C4-2B (cell line): ENCODE results near the gene SUPT4H1.
"Not testable (repeated sequence)": the region's sequence is repeated elsewhere in the genome, so short reads cannot be mapped to it uniquely, and the experiment has no call there.

ENCODE experiments used
- ZFX ChIP-seq: fragments of 450-650 bp; IDR thresholded peaks from 2 replicates; pipeline ENCODE4 v1.6.1; 2017
- TF ChIP-seq, protein P1 (sequence below): fragments of 450-650 bp; conservative IDR thresholded peaks from 2 replicates; pipeline ENCODE4 v1.5.1; 2017; ENCODE audit warnings: mild to moderate bottlenecking

GRCh38 chr17:58397421-58397820, 45.4 kb upstream of the SUPT4H1 start:
- TF ChIP-seq, protein P1, sequence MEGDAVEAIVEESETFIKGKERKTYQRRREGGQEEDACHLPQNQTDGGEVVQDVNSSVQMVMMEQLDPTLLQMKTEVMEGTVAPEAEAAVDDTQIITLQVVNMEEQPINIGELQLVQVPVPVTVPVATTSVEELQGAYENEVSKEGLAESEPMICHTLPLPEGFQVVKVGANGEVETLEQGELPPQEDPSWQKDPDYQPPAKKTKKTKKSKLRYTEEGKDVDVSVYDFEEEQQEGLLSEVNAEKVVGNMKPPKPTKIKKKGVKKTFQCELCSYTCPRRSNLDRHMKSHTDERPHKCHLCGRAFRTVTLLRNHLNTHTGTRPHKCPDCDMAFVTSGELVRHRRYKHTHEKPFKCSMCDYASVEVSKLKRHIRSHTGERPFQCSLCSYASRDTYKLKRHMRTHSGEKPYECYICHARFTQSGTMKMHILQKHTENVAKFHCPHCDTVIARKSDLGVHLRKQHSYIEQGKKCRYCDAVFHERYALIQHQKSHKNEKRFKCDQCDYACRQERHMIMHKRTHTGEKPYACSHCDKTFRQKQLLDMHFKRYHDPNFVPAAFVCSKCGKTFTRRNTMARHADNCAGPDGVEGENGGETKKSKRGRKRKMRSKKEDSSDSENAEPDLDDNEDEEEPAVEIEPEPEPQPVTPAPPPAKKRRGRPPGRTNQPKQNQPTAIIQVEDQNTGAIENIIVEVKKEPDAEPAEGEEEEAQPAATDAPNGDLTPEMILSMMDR, result not testable (repeated sequence)
- not testable (repeated sequence) for TF ChIP-seq ZFX
